ENCODE results near the gene CEMIP. TPM values are rescaled to one million over a fixed set of nuclear protein-coding genes. Genes with fewer than 3 reads are reported as not detected.
A peak's percentile ranks its signal among the peaks of the same experiment; 100 is the strongest.

Gene CEMIP
- total RNA-seq, 1 experiment from 2014 or later: 0.61 TPM

DNA sequence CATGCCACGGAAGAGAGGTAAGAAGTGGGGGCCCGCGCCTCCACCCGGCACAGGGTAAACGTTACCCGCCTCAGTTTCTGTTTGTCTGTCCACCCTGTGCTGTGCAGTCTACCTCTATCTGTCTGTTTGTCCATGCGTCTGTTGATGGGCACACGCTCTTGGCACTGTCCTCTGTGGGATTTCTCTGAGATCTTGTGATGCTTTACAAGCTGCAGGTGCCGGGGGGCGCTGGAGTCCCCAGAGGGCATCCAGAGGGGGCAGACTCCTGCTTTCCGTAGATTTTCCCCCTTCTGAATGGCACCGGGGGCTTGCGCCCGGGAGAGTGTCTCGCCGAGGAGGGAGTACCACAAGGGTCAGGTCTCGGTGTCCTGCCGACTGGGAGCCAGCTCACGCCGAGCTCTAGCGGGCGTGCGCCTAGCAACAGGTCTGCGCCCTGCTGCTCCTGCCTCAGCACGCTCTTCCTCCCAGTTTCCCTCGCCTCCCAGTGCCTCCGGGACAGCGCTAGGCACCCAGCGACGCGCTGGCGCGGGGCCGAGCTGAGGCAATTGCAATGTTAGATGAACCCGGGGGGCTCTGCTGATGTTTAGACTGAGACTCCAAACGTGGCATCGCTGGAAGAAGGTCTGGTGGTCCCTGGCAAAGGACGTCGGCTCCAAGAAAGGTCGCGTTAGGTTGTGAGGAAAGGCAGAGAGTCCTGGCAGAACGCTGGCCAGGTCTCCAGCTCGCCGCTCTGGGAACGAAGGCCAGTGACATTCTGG is 667 bp downstream of the CEMIP start:
- DNase-seq: peak; percentile 16 to 39
- Histone ChIP-seq H3K4me2 (peak overlapping the region; percentile 95), H3K9me3 (ENCODE audit: insufficient read depth, low read depth) (peaks cover 15% of the 10 kb centered on the region)

DNA sequence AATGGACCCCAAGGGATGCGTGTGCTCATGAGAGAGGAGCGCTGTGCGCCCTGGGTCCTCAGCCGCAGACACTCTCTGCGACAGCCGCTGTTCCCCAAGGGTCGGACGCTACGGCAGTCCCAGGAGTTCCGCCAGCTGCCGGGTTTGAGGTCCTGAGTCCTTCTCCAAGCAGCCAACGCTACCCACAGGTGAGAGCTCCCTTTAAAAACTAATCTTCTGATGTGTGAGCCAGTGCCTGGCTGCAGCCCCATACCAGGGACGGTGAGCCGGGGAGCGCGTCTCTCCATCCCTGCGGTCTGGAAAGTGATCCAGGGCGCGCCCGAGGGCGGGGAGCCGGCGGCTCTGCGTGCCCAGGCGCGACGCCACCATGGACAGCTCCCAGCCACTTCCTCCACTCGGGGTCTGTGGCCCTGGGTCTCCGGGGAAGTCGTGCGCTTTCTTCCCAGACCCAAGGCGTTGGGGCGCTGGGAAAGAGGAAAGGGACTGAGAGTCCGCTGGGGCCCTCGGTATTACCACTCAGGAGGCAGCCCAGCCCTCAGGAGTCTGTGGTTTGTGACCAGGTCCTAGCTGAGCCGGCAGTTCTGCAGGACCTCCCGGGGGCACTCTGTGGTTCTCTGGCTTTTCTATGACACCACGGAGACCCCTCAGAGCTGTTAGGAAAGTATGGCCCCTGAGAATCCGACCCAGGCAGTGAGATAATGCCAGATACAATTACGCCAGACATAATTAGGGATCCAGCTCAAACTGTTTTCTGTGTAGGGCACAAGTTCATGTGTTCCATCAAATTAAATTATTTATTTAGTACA is 1.4 kb downstream of the CEMIP start:
- H3F3A ChIP-seq (ENCODE audit: insufficient read depth, low read depth): peaks cover 32% of the 10 kb centered on the region
- no peak for TF ChIP-seq EZH2 (IDR thresholded peaks at IDR 0.05; ENCODE audit: low read depth)
- TF ChIP-seq, protein P1, sequence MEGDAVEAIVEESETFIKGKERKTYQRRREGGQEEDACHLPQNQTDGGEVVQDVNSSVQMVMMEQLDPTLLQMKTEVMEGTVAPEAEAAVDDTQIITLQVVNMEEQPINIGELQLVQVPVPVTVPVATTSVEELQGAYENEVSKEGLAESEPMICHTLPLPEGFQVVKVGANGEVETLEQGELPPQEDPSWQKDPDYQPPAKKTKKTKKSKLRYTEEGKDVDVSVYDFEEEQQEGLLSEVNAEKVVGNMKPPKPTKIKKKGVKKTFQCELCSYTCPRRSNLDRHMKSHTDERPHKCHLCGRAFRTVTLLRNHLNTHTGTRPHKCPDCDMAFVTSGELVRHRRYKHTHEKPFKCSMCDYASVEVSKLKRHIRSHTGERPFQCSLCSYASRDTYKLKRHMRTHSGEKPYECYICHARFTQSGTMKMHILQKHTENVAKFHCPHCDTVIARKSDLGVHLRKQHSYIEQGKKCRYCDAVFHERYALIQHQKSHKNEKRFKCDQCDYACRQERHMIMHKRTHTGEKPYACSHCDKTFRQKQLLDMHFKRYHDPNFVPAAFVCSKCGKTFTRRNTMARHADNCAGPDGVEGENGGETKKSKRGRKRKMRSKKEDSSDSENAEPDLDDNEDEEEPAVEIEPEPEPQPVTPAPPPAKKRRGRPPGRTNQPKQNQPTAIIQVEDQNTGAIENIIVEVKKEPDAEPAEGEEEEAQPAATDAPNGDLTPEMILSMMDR (conservative IDR thresholded peaks at IDR 0.05): no peak
- BruUV-seq (replicated peaks): no TSS peak
- POLR2A ChIA-PET (ENCODE audit: unreplicated experiment): no interaction called here
- H3K36me3 ChIP-seq (ENCODE audit: low read depth): 0 out of 2 replicates have a peak, but pooled peaks cover 10% of the 10 kb centered on the region
- peak overlapping the region; percentile 75 for H3K4me3 ChIP-seq
- H3K9me3 ChIP-seq (ENCODE audit: insufficient read depth, low read depth): peaks cover 14% of the 10 kb centered on the region
- H3K27me3 ChIP-seq (ENCODE audit: insufficient read depth, low read depth): no peaks in the 10 kb centered on the region
- peaks cover 48% of the 10 kb centered on the region for H3K4me1 ChIP-seq (replicated peaks; ENCODE audit: insufficient read depth)
- DNase-seq: peak in 1 of 2 experiments; percentile 62
- no peak overlapping the region for H3K27ac ChIP-seq
- intact Hi-C loops (cut with micrococcal nuclease; ENCODE audit: unreplicated experiment): no loop called here
- peak overlapping the region; percentile 95; the same call in 1 of the 2 replicates for H2AFZ ChIP-seq
- CTCF ChIA-PET: interaction anchor here (2.3 to 4.5 kb wide), 2 partner anchors 190 to 213 kb away, joined by 9 to 22 read pairs; no protein-coding TSS in a partner anchor
- no peaks in the 10 kb centered on the region for H3K9me2 ChIP-seq (ENCODE audit: insufficient read depth)
- H4K20me1 ChIP-seq (ENCODE audit: insufficient read depth): no peaks in the 10 kb centered on the region
- H3K4me2 ChIP-seq: peak overlapping the region; percentile 95
- 0 out of 2 replicates have a peak, but pooled peaks cover 13% of the 10 kb centered on the region for H3K79me2 ChIP-seq (ENCODE audit: low read depth)

More for the DNA sequence above, 667 bp downstream of the CEMIP start:
- TF ChIP-seq, protein P1 (conservative IDR thresholded peaks at IDR 0.05): no peak
- TF ChIP-seq EZH2 (IDR thresholded peaks at IDR 0.05; ENCODE audit: low read depth): no peak
- 0 out of 2 replicates have a peak, but pooled peaks cover 10% of the 10 kb centered on the region for H3K36me3 ChIP-seq (ENCODE audit: low read depth)
- no peak overlapping the region for H3K27ac ChIP-seq
- H3K4me1 ChIP-seq (replicated peaks; ENCODE audit: insufficient read depth): peaks cover 50% of the 10 kb centered on the region
- H2AFZ ChIP-seq: peak overlapping the region; percentile 95
- no peaks in the 10 kb centered on the region for H3K9me2 ChIP-seq (ENCODE audit: insufficient read depth)
- 0 out of 2 replicates have a peak, but pooled peaks cover 13% of the 10 kb centered on the region for H3K79me2 ChIP-seq (ENCODE audit: low read depth)
- no peaks in the 10 kb centered on the region for H3K27me3 ChIP-seq (ENCODE audit: insufficient read depth, low read depth)
- intact Hi-C loops (cut with micrococcal nuclease; ENCODE audit: unreplicated experiment): loop anchor here (1.0 to 2.0 kb wide), 3 partner anchors 120 to 190 kb away; no protein-coding TSS in a partner anchor
- POLR2A ChIA-PET (ENCODE audit: unreplicated experiment): no interaction called here
- H3K4me3 ChIP-seq: peak overlapping the region; percentile 75
- no TSS peak for BruUV-seq (replicated peaks)
- CTCF ChIA-PET: interaction anchor here (0.6 to 4.5 kb wide), 13 partner anchors 79 to 1368 kb away, joined by 3 to 22 read pairs (median 4); no protein-coding TSS in a partner anchor
- no peaks in the 10 kb centered on the region for H4K20me1 ChIP-seq (ENCODE audit: insufficient read depth)
- H3F3A ChIP-seq (ENCODE audit: insufficient read depth, low read depth): peaks cover 37% of the 10 kb centered on the region

DNA sequence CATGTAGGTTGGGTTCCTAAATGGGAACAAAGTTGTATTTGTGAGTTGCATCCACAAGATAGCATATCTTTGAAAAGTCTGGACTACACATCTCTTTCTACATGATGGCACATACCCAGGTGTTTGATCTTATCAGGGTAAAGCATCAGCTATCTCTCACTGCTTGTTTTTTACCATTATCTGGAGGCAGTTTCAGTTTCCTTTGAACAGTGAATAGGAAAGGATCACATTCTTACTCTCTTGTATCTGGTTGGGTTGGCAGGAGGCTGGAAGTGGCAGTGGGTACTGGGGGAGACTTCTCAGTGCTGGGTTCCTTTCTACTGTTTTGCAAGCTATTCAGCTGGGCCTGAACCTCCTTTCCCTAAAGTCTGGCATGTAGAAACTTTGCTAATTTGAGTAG is 4.1 kb downstream of the CEMIP start:
- no TSS peak for BruUV-seq (replicated peaks)
- Histone ChIP-seq H3K36me3 (ENCODE audit: low read depth) (0 out of 2 replicates have a peak, but pooled peaks cover 10% of the 10 kb centered on the region), H2AFZ (no peak overlapping the region), H3K4me3 (no peak overlapping the region), H3K27me3 (ENCODE audit: insufficient read depth, low read depth) (no peaks in the 10 kb centered on the region), H3F3A (ENCODE audit: insufficient read depth, low read depth) (peaks cover 5% of the 10 kb centered on the region), H3K4me1 (replicated peaks; ENCODE audit: insufficient read depth) (peaks cover 21% of the 10 kb centered on the region), H3K79me2 (ENCODE audit: low read depth) (0 out of 2 replicates have a peak, but pooled peaks cover 13% of the 10 kb centered on the region), H3K9me3 (ENCODE audit: insufficient read depth, low read depth) (no peaks in the 10 kb centered on the region), H4K20me1 (ENCODE audit: insufficient read depth) (no peaks in the 10 kb centered on the region), H3K27ac (no peak overlapping the region), H3K4me2 (no peak overlapping the region), H3K9me2 (ENCODE audit: insufficient read depth) (no peaks in the 10 kb centered on the region)
- no peak for DNase-seq
- no peak for TF ChIP-seq EZH2 (IDR thresholded peaks at IDR 0.05; ENCODE audit: low read depth)
- TF ChIP-seq, protein P1 (conservative IDR thresholded peaks at IDR 0.05): no peak
- CTCF ChIA-PET: no interaction called here
- POLR2A ChIA-PET (ENCODE audit: unreplicated experiment): no interaction called here
- intact Hi-C loops (cut with micrococcal nuclease; ENCODE audit: unreplicated experiment): loop anchor here (2.0 kb wide), 1 partner anchor 482 kb away; no protein-coding TSS in a partner anchor
